ENCODE results near the gene ERBB4. TPM values are rescaled to one million over a fixed set of nuclear protein-coding genes. Genes with fewer than 3 reads are reported as not detected.

ERBB4 gene
- total RNA-seq, 1 experiment from 2014 or later = not detected

GRCh38 chr2:211837206-211837605 is 701.4 kb downstream of the ERBB4 start:
- H3K36me3 Mint-ChIP-seq (ENCODE audit: insufficient read depth, unreplicated experiment) = no peaks in the 10 kb centered on the region
- no TSS peak for BruUV-seq (replicated peaks)
- no peaks in the 10 kb centered on the region for H3K4me1 Mint-ChIP-seq (ENCODE audit: insufficient read depth, unreplicated experiment)

GRCh38 chr2:211836409-211836808 is 702.2 kb downstream of the ERBB4 start:
- H3K4me3 Mint-ChIP-seq (ENCODE audit: unreplicated experiment) = no peak overlapping the region
- no peaks in the 10 kb centered on the region for H3K9me3 Mint-ChIP-seq (ENCODE audit: unreplicated experiment)
- intact Hi-C loops (cut with micrococcal nuclease) = no loop called here
- TF ChIP-seq, protein P1, sequence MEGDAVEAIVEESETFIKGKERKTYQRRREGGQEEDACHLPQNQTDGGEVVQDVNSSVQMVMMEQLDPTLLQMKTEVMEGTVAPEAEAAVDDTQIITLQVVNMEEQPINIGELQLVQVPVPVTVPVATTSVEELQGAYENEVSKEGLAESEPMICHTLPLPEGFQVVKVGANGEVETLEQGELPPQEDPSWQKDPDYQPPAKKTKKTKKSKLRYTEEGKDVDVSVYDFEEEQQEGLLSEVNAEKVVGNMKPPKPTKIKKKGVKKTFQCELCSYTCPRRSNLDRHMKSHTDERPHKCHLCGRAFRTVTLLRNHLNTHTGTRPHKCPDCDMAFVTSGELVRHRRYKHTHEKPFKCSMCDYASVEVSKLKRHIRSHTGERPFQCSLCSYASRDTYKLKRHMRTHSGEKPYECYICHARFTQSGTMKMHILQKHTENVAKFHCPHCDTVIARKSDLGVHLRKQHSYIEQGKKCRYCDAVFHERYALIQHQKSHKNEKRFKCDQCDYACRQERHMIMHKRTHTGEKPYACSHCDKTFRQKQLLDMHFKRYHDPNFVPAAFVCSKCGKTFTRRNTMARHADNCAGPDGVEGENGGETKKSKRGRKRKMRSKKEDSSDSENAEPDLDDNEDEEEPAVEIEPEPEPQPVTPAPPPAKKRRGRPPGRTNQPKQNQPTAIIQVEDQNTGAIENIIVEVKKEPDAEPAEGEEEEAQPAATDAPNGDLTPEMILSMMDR (IDR thresholded peaks at IDR 0.05; ENCODE audit: unreplicated experiment) = no peak
- H3K4me1 Mint-ChIP-seq (ENCODE audit: insufficient read depth, unreplicated experiment) = no peaks in the 10 kb centered on the region
- ChIA-PET POLR2A (no interaction called here), CTCF (interaction anchor here (0.5 kb wide), 1 partner anchor 93 kb away, joined by 3 read pairs; no protein-coding TSS in a partner anchor)
- no peak for DNase-seq (ENCODE audit: unreplicated experiment)
- H3K27me3 Mint-ChIP-seq (ENCODE audit: insufficient read depth, unreplicated experiment) = peaks cover 11% of the 10 kb centered on the region
- BruUV-seq (replicated peaks) = no TSS peak
- H3K36me3 Mint-ChIP-seq (ENCODE audit: insufficient read depth, unreplicated experiment) = no peaks in the 10 kb centered on the region
- no peak overlapping the region for H3K27ac Mint-ChIP-seq (ENCODE audit: low read depth, unreplicated experiment)

More at GRCh38 chr2:211837206-211837605, 701.4 kb downstream of the ERBB4 start:
- ChIA-PET POLR2A (no interaction called here), CTCF (no interaction called here)
- Mint-ChIP-seq H3K4me3 (ENCODE audit: unreplicated experiment) (no peak overlapping the region), H3K9me3 (ENCODE audit: unreplicated experiment) (no peaks in the 10 kb centered on the region), H3K27me3 (ENCODE audit: insufficient read depth, unreplicated experiment) (peaks cover 18% of the 10 kb centered on the region), H3K27ac (ENCODE audit: low read depth, unreplicated experiment) (no peak overlapping the region)
- intact Hi-C loops (cut with micrococcal nuclease) = no loop called here
- TF ChIP-seq, protein P1 (IDR thresholded peaks at IDR 0.05; ENCODE audit: unreplicated experiment) = no peak
- DNase-seq (ENCODE audit: unreplicated experiment) = no peak

DNA sequence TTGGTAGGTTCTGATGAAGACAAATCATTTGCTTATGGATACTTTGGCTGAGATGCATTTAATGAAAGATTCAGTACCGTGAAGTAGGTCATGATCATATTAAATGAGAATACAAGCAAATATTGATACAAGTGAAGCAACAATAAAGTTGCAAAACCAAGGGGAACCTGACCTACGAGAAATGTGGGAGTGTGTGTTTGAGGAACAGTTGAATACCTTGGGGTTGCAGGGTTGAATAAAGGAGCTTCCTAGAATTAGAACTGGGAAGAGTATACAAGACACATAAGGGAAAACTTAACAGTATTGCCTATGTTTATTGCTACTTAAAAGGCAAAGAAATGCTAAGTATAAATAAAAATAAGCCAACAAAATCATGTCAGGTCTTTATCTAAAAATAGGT is 702.9 kb downstream of the ERBB4 start:
- no peak for DNase-seq (ENCODE audit: unreplicated experiment)
- peaks cover 11% of the 10 kb centered on the region for H3K27me3 Mint-ChIP-seq (ENCODE audit: insufficient read depth, unreplicated experiment)
- TF ChIP-seq, protein P1 (IDR thresholded peaks at IDR 0.05; ENCODE audit: unreplicated experiment) = no peak
- H3K36me3 Mint-ChIP-seq (ENCODE audit: insufficient read depth, unreplicated experiment) = no peaks in the 10 kb centered on the region
- no peaks in the 10 kb centered on the region for H3K4me1 Mint-ChIP-seq (ENCODE audit: insufficient read depth, unreplicated experiment)
- no peak overlapping the region for H3K4me3 Mint-ChIP-seq (ENCODE audit: unreplicated experiment)
- no TSS peak for BruUV-seq (replicated peaks)
- POLR2A ChIA-PET = no interaction called here
- no peaks in the 10 kb centered on the region for H3K9me3 Mint-ChIP-seq (ENCODE audit: unreplicated experiment)
- H3K27ac Mint-ChIP-seq (ENCODE audit: low read depth, unreplicated experiment) = no peak overlapping the region
- intact Hi-C loops (cut with micrococcal nuclease) = no loop called here
- CTCF ChIA-PET = interaction anchor here (0.5 kb wide), 1 partner anchor 92 kb away, joined by 3 read pairs; no protein-coding TSS in a partner anchor

DNA sequence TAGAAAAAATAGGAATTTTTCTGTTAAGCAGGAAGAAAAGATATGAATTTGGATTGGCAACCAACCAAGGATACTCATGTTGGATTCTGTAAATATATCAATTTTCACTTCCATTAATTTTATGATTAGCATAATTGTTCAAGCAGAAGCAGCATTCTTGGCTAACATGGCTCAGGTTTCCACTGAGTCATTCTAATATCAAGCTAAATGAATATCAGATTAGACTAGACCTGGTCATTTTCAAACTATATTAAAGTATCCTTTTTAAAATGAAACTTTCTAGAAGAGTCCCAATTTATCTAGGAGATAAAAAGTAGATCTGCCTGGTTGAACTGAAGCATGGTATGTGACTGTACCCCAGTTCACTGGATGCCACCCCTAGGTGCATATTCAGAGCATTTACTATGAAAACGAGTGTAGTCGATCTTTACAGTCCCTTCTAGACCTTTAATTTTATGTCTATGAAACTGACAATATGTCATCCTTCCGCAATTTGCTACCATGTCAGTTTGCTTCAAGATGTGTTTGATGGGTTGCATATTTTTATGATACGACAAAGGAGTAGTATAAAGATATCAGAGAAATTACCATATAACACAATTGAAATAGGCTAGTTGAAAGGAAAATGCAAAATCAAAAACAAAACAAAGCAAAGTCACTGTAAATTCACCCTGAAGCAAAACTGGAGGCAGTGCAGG is 704.9 kb downstream of the ERBB4 start:
- DNase-seq (ENCODE audit: unreplicated experiment) = no peak
- intact Hi-C loops (cut with micrococcal nuclease) = no loop called here
- no peaks in the 10 kb centered on the region for H3K4me1 Mint-ChIP-seq (ENCODE audit: insufficient read depth, unreplicated experiment)
- CTCF ChIA-PET = no interaction called here
- BruUV-seq (replicated peaks) = no TSS peak
- no peak overlapping the region for H3K4me3 Mint-ChIP-seq (ENCODE audit: unreplicated experiment)
- H3K27me3 Mint-ChIP-seq (ENCODE audit: insufficient read depth, unreplicated experiment) = peaks cover 28% of the 10 kb centered on the region
- no peak overlapping the region for H3K27ac Mint-ChIP-seq (ENCODE audit: low read depth, unreplicated experiment)
- H3K9me3 Mint-ChIP-seq (ENCODE audit: unreplicated experiment) = no peaks in the 10 kb centered on the region
- no peaks in the 10 kb centered on the region for H3K36me3 Mint-ChIP-seq (ENCODE audit: insufficient read depth, unreplicated experiment)
- POLR2A ChIA-PET = no interaction called here
- TF ChIP-seq, protein P1 (IDR thresholded peaks at IDR 0.05; ENCODE audit: unreplicated experiment) = no peak
